DMS114 treated with DMSO at 0.1 percent for 48 hours (cell line): ENCODE measurements around the gene CBY2.
"Not testable (repeated sequence)": the region's sequence is repeated elsewhere in the genome, so short reads cannot be mapped to it uniquely, and the experiment has no call there.

Source experiments
- DNase-seq: peaks from one replicate; lab custom pipeline; 2025; ENCODE audit not compliant: unreplicated experiment; lab: John Stamatoyannopoulos, UW

Gene CBY2

GRCh38 chr13:45742985-45743384 is 40.9 kb downstream of the CBY2 start:
- no peak for DNase-seq

GRCh38 chr13:45744979-45745378 is 42.9 kb downstream of the CBY2 start:
- no peak for DNase-seq

GRCh38 chr13:45747071-45747470 is 45.0 kb downstream of the CBY2 start:
- no peak for DNase-seq

- DNase-seq, result no peak
Measured at GRCh38 chr13:45748941-45749759, 47.0 kb downstream of the CBY2 start.

GRCh38 chr13:45750566-45750965 is 48.4 kb downstream of the CBY2 start:
- no peak for DNase-seq

GRCh38 chr13:45751885-45752284 is 49.8 kb downstream of the CBY2 start:
- no peak for DNase-seq

- no peak for DNase-seq
Measured at GRCh38 chr13:45752510-45752909, 50.4 kb downstream of the CBY2 start.

GRCh38 chr13:45756498-45756897 is 54.4 kb downstream of the CBY2 start:
- not testable (repeated sequence) for DNase-seq

- not testable (repeated sequence) for DNase-seq
Measured at GRCh38 chr13:45757589-45757988, 55.5 kb downstream of the CBY2 start.

GRCh38 chr13:45763419-45763818 is 61.3 kb downstream of the CBY2 start:
- no peak for DNase-seq
